Activated gamma-delta T cell treated with Interleukin-2 at 50 U/mL for 16 hours (primary cell): ENCODE results near the gene TRPT1.

Experiments
- DNase-seq: peaks from one replicate; pipeline ENCODE4 v3.0.0-alpha.2; 2020

TRPT1 gene

DNA sequence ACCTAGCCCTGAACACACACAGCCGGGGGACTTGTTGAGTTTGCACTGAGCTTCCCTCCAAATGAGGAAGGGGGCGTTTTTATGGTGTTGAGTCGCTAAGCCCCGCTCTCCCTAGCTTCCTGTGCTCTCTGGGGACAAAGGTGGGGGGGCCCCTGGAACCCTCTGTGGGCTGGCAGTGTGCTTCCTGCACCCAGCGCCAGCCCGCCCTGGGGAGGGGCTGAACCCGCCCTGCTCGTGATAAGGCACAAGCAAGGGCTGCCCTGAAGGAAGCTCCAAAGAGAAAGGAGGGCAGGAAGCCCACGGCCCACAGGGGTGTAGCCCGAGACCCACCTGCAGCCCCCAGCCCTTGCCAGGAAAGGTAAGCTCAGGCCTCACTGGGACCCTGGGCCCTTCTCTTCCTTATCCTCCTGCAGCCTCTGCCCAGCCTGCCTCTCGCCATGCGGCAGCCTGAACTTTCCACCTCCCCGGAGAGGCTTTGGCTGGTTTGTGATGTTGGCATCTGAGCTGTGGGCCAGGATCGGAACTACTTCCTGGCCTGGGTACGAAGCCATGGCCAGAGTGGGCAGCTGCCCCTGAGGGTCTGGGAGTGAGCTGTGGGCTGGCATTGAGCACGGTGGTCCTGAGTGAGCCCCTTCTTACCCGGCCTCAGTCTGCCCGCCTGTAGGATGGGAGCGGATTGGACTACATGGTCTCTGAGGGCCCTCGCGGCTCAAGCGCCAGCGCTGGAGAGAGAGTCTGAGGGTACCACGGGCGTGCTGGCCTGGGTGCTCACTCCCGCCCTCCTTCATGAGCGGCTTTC is 19.3 kb downstream of the TRPT1 start, which contains the start of gene FERMT3:
FERMT3 (plus strand) TSS at position 265 of the 799 bp plus-strand sequence. CDS start 644 bp downstream, outside the sequence.
- DNase-seq: peak; percentile 66

DNA sequence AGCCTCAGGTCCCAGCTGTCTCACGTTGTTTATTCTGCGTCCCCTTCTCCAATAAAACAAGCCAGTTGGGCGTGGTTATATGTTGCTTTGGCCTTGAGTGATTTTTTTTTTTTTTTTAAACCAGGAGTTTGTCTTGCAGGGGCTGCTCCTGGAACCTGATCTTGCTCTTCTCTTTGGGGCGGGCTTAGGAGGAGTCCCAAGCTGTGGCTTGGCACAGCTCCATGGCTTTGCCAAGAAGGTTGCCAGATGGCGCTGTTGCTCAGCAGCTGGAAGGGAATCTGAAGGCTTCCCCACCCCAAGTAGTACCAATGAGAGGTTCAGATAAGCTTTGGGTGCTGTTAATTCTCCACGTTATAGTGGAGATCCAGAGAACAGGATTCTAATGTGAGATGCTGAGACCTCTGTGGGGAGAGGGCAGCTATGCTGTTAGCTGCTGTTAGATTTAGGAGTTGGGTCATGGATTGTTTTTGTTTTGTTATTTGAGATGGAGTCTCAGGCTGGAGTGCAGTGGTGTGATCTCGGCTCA is 21.5 kb downstream of the TRPT1 start:
- DNase-seq: peak; percentile 81

DNA sequence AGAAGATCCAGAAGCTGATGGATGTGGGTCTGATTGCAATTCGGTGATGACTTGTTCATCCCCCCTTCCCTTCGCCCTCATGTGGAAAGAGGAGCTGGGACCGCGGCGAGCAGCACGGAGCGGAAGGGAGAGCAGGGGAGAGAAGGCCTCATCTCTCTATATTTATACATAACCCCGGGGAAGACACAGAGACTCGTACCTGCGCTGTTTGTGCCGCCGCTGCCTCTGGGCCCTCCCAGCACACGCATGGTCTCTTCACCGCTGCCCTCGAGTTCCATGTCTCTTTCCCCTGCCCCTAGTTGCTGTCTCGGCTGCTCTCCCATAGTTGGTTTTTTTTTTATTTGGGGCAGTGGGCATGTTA is 21.9 kb downstream of the TRPT1 start:
- DNase-seq: no peak

DNA sequence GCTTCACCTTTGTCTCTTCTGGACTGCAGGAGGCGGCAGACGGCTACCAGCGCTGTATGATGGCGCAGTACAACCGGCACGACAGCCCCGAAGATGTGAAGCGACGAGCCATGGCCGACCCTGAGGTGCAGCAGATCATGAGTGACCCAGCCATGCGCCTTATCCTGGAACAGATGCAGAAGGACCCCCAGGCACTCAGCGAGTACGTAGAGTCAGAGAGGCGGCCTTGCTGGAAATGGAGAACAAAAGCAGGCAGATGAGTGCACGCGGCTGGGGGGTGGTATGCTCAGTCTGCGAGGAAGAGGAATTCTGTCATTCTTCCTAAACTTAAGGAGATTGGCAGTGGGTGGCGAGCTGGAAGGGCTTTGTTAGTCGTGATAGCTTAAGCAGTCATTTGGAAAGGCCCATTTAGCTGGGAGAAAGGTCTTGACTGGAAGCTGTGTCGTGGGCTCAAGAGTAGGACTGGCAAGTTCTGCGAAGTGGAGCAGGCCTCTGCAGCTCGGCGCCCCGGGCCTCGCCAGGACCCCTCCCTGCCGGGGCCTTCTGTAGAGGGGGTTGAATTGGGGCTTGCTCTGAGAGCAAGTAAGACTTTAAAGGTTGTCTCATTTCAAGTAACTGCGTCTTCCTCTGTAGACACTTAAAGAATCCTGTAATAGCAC is 22.4 kb downstream of the TRPT1 start:
- DNase-seq: no peak

DNA sequence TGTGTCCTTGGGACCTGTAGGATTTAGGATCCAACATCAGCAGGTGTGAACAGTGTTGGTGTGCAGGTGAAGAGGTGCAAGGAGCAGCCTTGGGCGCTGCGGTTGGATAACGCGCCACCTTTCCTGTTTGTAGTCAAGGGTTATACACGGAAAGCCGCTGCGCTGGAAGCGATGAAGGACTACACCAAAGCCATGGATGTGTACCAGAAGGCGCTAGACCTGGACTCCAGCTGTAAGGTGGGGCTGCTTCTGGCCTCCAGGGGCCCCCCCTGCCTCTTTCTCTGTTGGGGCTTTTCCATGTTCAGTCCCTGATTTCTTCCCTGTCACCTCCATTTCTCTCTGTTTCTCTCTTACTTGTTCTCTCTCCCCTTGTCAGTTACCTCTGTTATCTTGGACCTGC is 23.0 kb downstream of the TRPT1 start:
- DNase-seq: no peak

DNA sequence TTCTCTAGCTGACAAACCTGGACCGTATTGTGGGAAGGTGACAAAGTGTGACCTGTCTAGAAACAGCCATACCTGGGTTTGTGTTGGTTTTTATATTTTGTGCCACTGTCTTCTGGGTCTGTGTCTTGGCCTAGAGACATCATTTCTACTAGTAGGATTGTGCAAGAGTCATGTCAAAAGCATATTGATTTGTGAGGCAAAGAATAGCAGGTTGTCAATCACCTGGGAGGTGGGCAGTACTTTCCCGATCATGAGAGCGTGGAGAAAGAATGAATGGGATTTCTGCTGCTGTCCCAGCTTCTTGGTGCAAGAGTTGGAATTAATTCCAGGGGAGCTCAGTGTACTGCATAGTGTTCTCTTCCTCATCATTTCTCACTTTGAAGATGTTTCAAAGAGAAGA is 24.4 kb downstream of the TRPT1 start:
- no peak for DNase-seq

DNA sequence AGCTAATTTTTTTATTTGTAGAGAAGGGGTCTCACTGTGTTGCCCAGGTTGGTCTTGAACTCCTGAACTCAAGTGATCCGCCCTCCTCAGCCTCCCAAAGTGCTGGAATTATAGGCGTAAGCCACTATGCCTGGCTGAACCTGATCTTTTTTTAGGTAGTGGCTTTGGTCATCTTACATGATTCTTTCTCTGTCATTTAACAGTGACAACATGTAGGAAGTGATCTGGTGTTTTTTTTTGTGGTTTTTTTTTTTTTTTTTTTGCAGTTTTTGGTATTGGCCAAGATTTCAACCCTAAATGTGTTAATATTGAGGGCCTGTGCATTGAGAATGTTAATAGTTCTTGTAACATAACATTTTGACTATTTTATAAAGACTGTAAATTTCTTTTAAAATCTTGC is 27.5 kb downstream of the TRPT1 start:
- DNase-seq: no peak

DNA sequence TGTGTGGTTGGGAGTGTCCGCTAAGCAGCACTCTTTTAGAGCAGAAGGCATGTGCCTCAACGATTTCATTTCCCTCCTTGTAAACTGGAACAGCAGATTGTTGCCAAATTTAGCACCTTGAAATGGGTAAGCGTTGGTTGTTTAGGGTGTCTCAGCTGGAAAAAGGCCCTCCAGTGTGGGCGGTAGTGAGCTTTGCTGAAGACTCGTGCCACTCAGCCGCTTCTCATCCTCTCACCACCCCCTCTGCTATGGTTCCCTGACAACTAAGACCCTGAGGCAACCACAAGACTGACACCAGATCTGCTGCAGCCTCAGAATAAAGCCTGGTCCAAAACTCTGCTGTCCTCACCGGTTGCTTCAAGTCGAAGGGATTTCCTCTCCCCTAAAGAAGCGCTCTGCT is 29.4 kb downstream of the TRPT1 start:
- DNase-seq: no peak

DNA sequence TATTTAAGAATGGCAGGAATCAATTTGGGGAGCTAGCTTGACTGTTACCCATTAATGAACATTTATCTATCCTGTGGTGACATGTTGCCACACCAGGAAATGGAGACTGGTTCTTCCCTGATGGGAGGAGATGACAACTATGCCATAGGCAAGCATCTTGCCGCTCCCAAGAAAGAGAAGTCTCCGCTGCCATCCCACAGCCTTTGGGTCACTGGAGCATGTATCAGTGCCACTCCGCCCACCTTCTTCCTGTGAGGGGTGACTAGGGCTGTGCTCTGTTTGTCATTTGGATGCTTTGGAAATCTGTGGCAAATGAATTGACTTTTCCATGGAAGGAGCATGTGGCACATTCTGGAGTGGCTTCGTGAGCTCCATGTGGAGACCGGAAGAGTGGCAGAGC is 33.6 kb downstream of the TRPT1 start:
- no peak for DNase-seq

DNA sequence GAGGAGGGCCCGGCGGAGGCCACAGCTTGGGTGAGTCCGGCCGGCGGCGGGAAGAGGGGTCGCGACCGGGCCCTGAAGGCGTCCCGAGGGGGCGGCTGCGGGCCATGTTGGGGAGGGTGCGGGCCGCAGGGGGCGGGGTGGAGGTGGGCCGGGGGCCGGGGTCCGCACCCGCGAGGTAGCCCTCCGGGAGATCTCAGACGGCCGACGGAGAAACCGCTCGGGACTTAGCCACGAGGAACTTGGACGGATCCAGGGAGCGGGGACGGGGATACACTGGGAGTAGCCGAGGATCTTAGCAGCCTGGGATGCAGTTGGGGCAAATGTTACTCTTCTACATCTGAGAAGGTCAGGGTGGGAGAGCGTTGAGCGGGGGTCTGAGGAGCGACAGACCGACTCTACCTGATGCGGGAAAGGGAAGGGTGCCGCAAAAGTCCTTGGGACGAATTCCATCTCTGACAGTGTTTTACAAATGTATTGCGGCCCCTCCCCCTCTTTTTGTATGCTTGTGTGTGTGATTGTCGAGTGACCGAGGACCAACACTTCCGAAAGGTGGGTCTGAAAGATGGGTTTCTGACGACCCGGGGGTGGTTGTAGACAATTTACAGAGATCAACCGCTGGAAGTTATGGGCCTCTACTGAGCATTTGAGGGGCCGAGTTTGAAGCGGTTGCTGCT is 39.4 kb downstream of the TRPT1 start:
- DNase-seq: peak; percentile 31

DNA sequence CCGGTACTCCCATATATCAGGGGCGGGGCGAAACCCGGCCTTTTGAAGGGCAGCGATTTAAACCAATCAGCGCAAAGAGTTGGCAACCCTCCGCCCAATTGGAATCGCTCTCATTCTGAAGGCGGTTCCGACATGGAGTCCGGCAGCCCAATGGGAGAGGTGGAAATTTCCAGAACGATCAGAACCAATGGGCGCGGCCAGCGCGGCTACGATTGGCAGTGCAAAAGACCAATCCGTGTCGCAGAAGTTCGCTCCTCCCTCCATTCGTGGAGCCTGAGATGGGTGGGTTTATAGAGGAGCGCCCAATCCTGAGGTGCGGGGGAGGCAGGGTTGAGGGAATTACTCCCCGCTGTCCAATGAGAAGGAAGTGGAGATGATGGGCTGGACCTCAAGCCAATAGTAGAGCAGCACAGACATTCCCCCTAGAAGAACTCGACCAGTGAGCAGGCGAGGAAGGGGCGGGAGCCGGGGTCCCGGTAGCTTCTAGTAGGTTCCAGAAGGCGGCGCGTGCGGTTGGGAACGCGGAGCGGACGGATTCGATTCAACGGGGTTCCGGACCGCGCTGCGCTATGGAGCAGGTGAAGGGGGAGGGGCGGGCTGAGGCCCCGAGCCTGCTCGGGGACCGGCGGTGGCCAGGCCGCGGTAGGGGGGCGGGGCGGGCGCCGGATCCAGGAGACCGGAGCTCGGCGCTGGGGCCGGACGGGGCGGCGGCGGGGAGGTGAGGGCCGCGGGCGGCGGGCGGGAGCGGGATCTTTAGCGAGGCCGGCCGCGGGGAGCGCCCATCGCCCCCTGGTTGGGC is 40.1 kb downstream of the TRPT1 start, which contains the start of gene STIP1:
STIP1 (plus strand) TSS at position 479 of the 799 bp plus-strand sequence; CDS start at position 570, 91 bp downstream.
- DNase-seq: peak; percentile 98

DNA sequence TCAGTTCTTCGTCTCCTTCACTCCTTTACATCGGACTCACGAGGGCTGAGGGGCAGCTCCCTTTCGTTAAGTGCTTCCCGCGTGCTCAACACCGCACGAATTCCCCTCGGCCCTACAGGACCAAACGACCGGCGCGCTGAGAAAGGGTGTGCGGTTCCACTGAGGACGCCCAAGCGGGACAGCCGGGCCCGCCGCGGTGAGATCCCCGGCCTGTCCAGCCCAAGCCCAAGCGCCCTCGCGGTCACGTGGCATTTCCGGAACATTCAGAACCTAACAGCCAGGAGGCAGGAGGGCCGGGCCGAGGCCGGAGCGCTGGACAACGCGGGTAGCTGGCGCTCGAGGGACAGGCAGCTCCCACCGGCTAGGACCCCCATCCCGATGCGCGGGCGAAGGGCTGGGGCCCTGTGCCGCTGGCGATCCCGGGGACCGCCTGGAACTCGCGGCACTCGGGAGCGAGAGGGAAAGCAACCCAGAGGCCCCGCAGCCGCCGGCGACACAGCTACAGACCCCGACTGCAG is 40.8 kb downstream of the TRPT1 start:
- no peak for DNase-seq

DNA sequence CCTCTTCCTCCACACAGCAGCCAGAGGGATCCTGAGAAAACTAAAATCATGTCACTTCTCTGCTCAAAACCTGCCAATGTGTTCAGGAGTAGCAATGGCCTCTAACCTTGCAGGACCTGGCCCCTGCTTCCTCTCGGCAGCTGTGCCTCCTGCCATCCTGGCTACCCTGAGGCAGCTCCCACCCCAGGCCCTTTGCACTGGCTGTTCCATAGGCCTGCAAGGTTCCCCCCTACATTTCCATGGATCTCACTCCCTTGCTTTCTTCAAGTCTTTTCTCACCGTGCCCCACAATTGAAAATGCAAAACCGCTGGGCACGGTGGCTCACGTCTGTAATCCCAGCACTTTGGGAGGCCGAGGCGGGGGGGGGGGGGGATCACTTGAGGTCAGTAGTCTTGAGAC is 42.1 kb downstream of the TRPT1 start:
- DNase-seq: no peak

DNA sequence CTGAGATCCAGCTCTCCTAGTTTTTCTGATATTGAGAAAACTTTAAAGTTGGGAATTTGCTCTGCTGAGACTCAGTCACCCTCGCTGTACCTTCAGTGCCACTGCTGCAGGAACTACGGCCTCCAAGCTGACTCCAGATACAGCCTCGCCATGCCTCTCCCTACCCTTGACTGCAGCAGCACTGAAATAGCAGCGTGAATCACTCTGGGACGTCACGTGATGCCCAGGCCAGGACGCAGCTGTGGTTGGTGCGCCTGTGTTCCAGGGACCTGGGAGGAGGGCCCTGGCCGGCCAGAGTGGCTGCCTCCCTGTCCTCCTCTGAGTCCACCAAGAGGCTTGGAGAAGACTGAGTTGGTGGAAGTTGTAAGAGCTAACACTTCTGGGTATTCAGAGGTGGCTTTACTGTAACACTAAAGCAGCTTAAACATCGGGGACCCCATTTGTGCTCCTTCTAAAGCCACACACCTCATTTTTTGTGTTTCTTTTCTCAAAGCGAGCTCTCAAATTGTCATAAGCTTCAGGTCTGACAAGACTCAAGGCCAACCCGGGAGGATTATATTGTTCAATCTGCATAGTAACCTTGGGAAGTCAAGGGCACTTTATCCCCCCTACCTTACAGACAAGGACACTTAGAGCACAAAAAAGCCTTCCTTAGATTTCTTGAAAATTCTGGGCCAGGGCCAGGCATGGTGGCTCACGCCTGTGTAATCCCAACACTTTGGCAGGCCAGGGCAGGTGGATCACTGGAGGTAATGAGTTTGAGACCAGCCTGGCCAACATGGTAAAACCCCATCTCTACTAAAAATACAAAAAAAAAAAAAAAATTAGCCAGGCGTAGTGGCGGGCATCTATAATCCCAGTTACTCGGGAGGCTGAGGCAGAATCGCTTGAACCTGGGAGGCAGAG is 44.2 kb downstream of the TRPT1 start:
- DNase-seq: peak; percentile 16

DNA sequence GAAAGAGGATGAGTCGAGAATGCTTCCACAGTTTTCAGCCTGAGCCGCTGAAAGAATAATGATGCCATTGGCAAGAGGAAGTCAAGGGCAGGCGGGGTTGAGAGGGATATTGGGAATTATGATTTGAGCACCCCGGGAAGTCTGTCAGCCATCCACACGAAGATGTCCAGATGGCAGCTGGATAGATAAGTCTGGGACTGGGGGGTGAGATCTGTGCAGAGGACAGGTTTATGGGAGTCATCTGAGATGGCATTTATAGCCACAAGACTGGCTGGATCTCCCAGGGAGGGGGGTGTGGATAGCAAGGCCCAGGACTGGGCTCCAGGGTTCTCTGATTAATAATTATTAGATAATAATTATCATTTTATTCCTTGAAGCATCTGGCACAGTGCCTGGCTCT is 45.1 kb downstream of the TRPT1 start:
- DNase-seq: no peak

DNA sequence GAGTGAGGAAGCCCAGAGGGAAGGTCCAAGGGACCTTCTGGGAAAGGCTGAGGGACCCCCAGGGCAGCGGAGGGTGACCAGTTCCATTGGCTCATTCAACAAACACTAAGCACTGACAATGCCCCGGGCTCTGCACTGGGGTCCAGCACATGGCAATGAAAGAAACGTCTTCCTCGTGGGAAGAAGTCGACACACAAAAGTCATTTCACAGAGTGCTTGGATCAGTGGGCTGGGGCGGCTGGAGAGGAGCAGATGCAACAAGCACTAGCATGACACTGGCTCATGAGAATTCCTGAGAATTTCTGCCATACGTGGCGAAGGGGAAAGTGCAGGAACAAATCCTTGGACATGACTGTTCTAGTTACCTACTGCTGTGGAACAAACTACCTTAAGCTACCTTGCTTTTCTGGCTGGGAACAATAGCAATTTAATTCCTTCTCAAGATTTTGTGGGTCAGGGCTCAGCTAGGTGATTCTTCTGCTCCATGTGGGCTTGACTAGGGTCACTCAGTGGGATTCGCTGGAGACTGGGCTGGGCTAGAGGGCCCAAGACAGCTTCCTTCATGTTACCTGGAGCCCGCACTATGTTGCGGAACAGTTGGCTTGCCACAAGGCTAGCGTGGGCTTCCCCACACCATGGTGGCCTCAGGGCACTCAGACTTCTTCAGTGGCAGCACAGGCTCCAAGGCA is 46.9 kb downstream of the TRPT1 start:
- DNase-seq: no peak

DNA sequence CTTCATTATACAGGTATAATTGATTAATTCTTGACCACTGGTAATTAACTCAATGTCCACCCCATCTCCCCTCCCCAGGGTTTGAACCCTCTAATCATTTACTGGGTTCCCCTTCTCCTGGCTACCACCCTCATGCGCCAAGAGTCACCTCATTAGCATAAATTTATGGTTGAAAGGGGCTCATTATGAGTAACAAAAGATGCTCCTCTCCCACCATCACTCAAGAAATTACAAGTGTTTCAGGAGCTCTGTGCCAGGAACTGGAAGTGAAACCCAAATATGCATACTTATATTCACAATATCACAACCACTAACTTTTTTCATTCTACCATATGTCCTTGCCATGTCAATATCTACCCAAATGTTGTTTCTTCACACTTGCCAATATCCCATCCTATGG is 47.8 kb downstream of the TRPT1 start:
- DNase-seq: no peak

DNA sequence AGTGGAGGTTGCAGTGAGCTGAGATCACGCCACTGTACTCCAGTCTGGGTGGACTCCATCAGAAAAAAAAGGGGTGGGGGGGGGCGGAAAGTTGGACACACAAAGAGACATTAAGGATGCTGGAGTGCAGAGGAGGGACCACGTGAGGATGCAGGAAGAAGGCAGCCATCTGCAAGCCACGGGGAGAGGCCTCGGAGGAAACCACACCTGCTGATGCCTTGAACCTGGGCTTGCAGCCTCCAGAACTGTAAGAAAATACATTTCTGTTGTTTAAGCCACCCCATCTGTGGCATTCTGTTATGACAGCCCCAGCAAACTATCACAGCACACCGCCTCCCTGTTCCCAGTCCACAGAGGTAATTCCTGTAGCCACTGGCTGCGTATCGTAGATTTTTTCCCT is 49.2 kb downstream of the TRPT1 start:
- no peak for DNase-seq
